ELR (cell line): ENCODE results near the gene MS4A18.

ENCODE experiments used
- DNase-seq: peaks from one replicate; pipeline ENCODE4 v3.0.0-alpha.2; 2015; ENCODE audit warnings: low read depth

Gene MS4A18

GRCh38 chr11:60788401-60789125 is 64.0 kb downstream of the MS4A18 start:
- no peak for DNase-seq

- DNase-seq: no peak
Observed at GRCh38 chr11:60790726-60791125, 66.2 kb downstream of the MS4A18 start.

- no peak for DNase-seq
Observed at GRCh38 chr11:60791153-60791933, 66.8 kb downstream of the MS4A18 start.

DNA sequence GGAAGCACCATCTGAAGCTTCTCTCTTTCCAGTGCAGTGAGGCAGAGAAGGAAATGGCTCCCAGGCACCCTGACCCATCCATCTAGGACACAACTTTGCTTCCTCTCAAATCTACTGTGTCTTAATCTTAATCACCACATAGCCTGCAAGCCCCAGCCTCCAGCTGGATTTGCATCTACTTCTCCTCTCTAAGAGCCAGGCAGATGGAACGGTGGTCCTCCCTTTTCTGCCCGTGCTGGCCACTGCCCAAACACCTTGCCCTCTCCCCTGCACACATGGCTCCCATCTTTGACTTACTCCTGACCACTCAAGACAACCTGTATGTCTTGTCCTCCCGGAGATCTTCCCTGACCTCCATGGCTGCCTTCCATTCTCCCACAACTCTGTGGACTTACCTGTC is 68.0 kb downstream of the MS4A18 start:
- no peak for DNase-seq
